ENCODE measurements around the gene CPVL. TPM values are rescaled to one million over a fixed set of nuclear protein-coding genes. Genes with fewer than 3 reads are reported as not detected.

Gene CPVL
- total RNA-seq, 1 donor from 2014 or later = 22.2 TPM

- no peak overlapping the region for H3K27ac Mint-ChIP-seq (ENCODE audit: unreplicated experiment)
Observed at GRCh38 chr7:29150856-29151255, 4.5 kb upstream of the CPVL start.

GRCh38 chr7:29149036-29149435, 2.7 kb upstream of the CPVL start:
- Histone ChIP-seq H3K79me2 (ENCODE audit: insufficient read depth, low read length) (no peaks in the 10 kb centered on the region), H3K27me3 (ENCODE audit: insufficient read depth, low read length) (peaks cover 8% of the 10 kb centered on the region), H3K27ac (ENCODE audit: low read depth, low read length) (no peak overlapping the region), H3K4me3 (ENCODE audit: insufficient read depth, low read depth, low read length) (no peak overlapping the region), H4K20me1 (ENCODE audit: insufficient read depth, low read length) (no peaks in the 10 kb centered on the region), H3K9me3 (ENCODE audit: insufficient read depth, low read depth, low read length) (no peaks in the 10 kb centered on the region), H3K9ac (ENCODE audit: low read length) (no peak overlapping the region), H3K4me2 (ENCODE audit: low read length) (no peak overlapping the region), H3K36me3 (ENCODE audit: insufficient read depth, low read length) (no peaks in the 10 kb centered on the region), H2AFZ (ENCODE audit: low read depth, low read length) (no peak overlapping the region), H3K4me1 (ENCODE audit: insufficient read depth, low read length) (peaks cover 7% of the 10 kb centered on the region)
- FAIRE-seq (no peak), DNase-seq (ENCODE audit: low read depth) (no peak)
- no peaks in the 10 kb centered on the region for H3K9me3 Mint-ChIP-seq (ENCODE audit: unreplicated experiment)
- peaks cover 3% of the 10 kb centered on the region for H3K4me1 Mint-ChIP-seq (ENCODE audit: low read depth, unreplicated experiment)
- no peak overlapping the region for H3K27ac Mint-ChIP-seq (ENCODE audit: unreplicated experiment)
- peaks cover 5% of the 10 kb centered on the region for H3K27me3 Mint-ChIP-seq (ENCODE audit: low read depth, unreplicated experiment)
- H3K4me3 Mint-ChIP-seq (ENCODE audit: unreplicated experiment) = no peak overlapping the region
- H3K36me3 Mint-ChIP-seq (ENCODE audit: low read depth, unreplicated experiment) = no peaks in the 10 kb centered on the region
- TF ChIP-seq EZH2 (IDR thresholded peaks at IDR 0.05; ENCODE audit: insufficient read depth, low read length) = no peak
- TF ChIP-seq CTCF (IDR thresholded peaks at IDR 0.05; ENCODE audit: insufficient read depth, low read depth, low read length) = no peak

More at GRCh38 chr7:29150856-29151255, 4.5 kb upstream of the CPVL start:
- H3K27ac ChIP-seq (ENCODE audit: low read depth, low read length) = no peak overlapping the region
- H3K4me2 ChIP-seq (ENCODE audit: low read length) = no peak overlapping the region
- H3K4me1 ChIP-seq (ENCODE audit: insufficient read depth, low read length) = peaks cover 3% of the 10 kb centered on the region
- FAIRE-seq (no peak), DNase-seq (ENCODE audit: low read depth) (no peak)
- no peak overlapping the region for H3K4me3 ChIP-seq (ENCODE audit: insufficient read depth, low read depth, low read length)
- H3K4me3 Mint-ChIP-seq (ENCODE audit: unreplicated experiment) = no peak overlapping the region
- no peak overlapping the region for H3K9ac ChIP-seq (ENCODE audit: low read length)
- no peak for TF ChIP-seq CTCF (IDR thresholded peaks at IDR 0.05; ENCODE audit: insufficient read depth, low read depth, low read length)
- TF ChIP-seq EZH2 (IDR thresholded peaks at IDR 0.05; ENCODE audit: insufficient read depth, low read length) = no peak
- H3K27me3 Mint-ChIP-seq (ENCODE audit: low read depth, unreplicated experiment) = peaks cover 5% of the 10 kb centered on the region
- H3K4me1 Mint-ChIP-seq (ENCODE audit: low read depth, unreplicated experiment) = peaks cover 1% of the 10 kb centered on the region
- H2AFZ ChIP-seq (ENCODE audit: low read depth, low read length) = no peak overlapping the region
- no peaks in the 10 kb centered on the region for H3K79me2 ChIP-seq (ENCODE audit: insufficient read depth, low read length)
- no peaks in the 10 kb centered on the region for H3K9me3 ChIP-seq (ENCODE audit: insufficient read depth, low read depth, low read length)
- no peaks in the 10 kb centered on the region for H3K27me3 ChIP-seq (ENCODE audit: insufficient read depth, low read length)
- no peaks in the 10 kb centered on the region for H3K9me3 Mint-ChIP-seq (ENCODE audit: unreplicated experiment)
- H3K36me3 ChIP-seq (ENCODE audit: insufficient read depth, low read length) = no peaks in the 10 kb centered on the region
- no peaks in the 10 kb centered on the region for H4K20me1 ChIP-seq (ENCODE audit: insufficient read depth, low read length)
- no peaks in the 10 kb centered on the region for H3K36me3 Mint-ChIP-seq (ENCODE audit: low read depth, unreplicated experiment)

GRCh38 chr7:29147821-29148220, 1.5 kb upstream of the CPVL start:
- H3K27me3 ChIP-seq (ENCODE audit: insufficient read depth, low read length) = peaks cover 9% of the 10 kb centered on the region
- H3K4me2 ChIP-seq (ENCODE audit: low read length) = no peak overlapping the region
- H2AFZ ChIP-seq (ENCODE audit: low read depth, low read length) = no peak overlapping the region
- peaks cover 3% of the 10 kb centered on the region for H3K4me1 Mint-ChIP-seq (ENCODE audit: low read depth, unreplicated experiment)
- H3K79me2 ChIP-seq (ENCODE audit: insufficient read depth, low read length) = no peaks in the 10 kb centered on the region
- no peaks in the 10 kb centered on the region for H3K9me3 ChIP-seq (ENCODE audit: insufficient read depth, low read depth, low read length)
- no peak for FAIRE-seq
- no peak for TF ChIP-seq CTCF (IDR thresholded peaks at IDR 0.05; ENCODE audit: insufficient read depth, low read depth, low read length)
- TF ChIP-seq EZH2 (IDR thresholded peaks at IDR 0.05; ENCODE audit: insufficient read depth, low read length) = no peak
- H3K27me3 Mint-ChIP-seq (ENCODE audit: low read depth, unreplicated experiment) = peaks cover 7% of the 10 kb centered on the region
- no peak overlapping the region for H3K27ac ChIP-seq (ENCODE audit: low read depth, low read length)
- H3K4me1 ChIP-seq (ENCODE audit: insufficient read depth, low read length) = peaks cover 7% of the 10 kb centered on the region
- H4K20me1 ChIP-seq (ENCODE audit: insufficient read depth, low read length) = no peaks in the 10 kb centered on the region
- H3K36me3 ChIP-seq (ENCODE audit: insufficient read depth, low read length) = no peaks in the 10 kb centered on the region
- no peaks in the 10 kb centered on the region for H3K9me3 Mint-ChIP-seq (ENCODE audit: unreplicated experiment)
- H3K4me3 Mint-ChIP-seq (ENCODE audit: unreplicated experiment) = peak overlapping the region; percentile 8
- H3K4me3 ChIP-seq (ENCODE audit: insufficient read depth, low read depth, low read length) = no peak overlapping the region
- no peak for DNase-seq (ENCODE audit: low read depth)
- H3K9ac ChIP-seq (ENCODE audit: low read length) = no peak overlapping the region
- H3K27ac Mint-ChIP-seq (ENCODE audit: unreplicated experiment) = no peak overlapping the region
- H3K36me3 Mint-ChIP-seq (ENCODE audit: low read depth, unreplicated experiment) = no peaks in the 10 kb centered on the region
